ENCODE results near the gene PTGDS. TPM values are rescaled to one million over a fixed set of nuclear protein-coding genes. Genes with fewer than 3 reads are reported as not detected.

Gene PTGDS
- total RNA-seq, 1 donor from 2014 or later = not detected

DNA sequence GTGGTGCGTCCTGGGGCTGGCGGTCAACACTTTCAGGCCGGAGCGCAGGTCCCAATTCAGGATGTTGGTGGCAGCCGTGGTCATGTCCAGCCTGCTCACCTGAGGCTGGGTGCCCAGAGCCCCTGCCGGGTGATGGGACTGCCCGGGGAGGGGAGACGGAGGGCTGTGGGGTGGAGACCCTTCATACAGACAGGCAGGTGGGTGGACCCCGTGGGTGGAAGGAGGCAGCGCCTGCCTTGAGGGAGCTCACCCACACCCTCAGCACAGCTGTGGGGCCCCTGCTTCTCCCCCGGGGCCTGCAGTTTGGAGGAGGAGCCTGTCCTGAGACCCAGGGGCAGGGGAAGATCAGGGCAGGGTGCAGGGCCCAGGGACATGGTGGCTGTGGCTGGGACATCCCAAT lies 6.9 kb upstream of the PTGDS start:
- TF ChIP-seq, protein P1, sequence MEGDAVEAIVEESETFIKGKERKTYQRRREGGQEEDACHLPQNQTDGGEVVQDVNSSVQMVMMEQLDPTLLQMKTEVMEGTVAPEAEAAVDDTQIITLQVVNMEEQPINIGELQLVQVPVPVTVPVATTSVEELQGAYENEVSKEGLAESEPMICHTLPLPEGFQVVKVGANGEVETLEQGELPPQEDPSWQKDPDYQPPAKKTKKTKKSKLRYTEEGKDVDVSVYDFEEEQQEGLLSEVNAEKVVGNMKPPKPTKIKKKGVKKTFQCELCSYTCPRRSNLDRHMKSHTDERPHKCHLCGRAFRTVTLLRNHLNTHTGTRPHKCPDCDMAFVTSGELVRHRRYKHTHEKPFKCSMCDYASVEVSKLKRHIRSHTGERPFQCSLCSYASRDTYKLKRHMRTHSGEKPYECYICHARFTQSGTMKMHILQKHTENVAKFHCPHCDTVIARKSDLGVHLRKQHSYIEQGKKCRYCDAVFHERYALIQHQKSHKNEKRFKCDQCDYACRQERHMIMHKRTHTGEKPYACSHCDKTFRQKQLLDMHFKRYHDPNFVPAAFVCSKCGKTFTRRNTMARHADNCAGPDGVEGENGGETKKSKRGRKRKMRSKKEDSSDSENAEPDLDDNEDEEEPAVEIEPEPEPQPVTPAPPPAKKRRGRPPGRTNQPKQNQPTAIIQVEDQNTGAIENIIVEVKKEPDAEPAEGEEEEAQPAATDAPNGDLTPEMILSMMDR (IDR thresholded peaks at IDR 0.05) = no peak
- peaks cover 11% of the 10 kb centered on the region for H3K27me3 Mint-ChIP-seq
- H3K4me3 Mint-ChIP-seq = no peak overlapping the region
- H3K9me3 Mint-ChIP-seq = no peaks in the 10 kb centered on the region
- no peak overlapping the region for H3K27ac Mint-ChIP-seq
- DNase-seq (no peak), ATAC-seq (ENCODE audit: low read depth) (no peak)
- peaks cover 9% of the 10 kb centered on the region for H3K4me1 Mint-ChIP-seq
- ChIA-PET CTCF (no interaction called here), POLR2A (no interaction called here)
- H3K36me3 Mint-ChIP-seq (ENCODE audit: low read depth) = no peaks in the 10 kb centered on the region
- intact Hi-C loops (cut with micrococcal nuclease) = no loop called here

DNA sequence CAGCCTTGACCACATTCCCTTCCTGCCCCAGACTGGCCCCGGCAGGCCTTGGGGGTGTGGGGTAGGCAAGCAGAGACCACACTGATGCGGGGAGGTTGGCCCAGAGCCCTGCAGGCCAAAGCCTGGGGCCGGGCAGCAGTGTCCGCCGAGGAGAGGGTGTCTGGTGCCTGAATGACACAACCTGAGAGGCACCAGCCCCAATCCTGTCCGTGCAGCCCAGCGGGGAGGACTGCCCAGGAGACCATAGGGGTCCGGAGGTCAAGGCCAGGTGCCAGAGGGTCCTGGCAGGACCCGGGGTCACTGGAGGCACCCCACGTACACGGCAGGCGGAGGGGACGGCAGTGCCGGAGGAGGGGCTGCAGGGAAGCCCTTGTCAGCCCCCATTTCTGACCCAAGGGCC lies 5.6 kb upstream of the PTGDS start:
- no peaks in the 10 kb centered on the region for H3K4me1 Mint-ChIP-seq
- H3K9me3 Mint-ChIP-seq = no peaks in the 10 kb centered on the region
- no peaks in the 10 kb centered on the region for H3K36me3 Mint-ChIP-seq (ENCODE audit: low read depth)
- TF ChIP-seq, protein P1 (IDR thresholded peaks at IDR 0.05) = no peak
- ATAC-seq (ENCODE audit: low read depth) (no peak), DNase-seq (no peak)
- ChIA-PET CTCF (interaction anchor here (1.4 kb wide), 1 partner anchor 21 kb away, joined by 3 read pairs; no protein-coding TSS in a partner anchor), POLR2A (no interaction called here)
- H3K27ac Mint-ChIP-seq = no peak overlapping the region
- intact Hi-C loops (cut with micrococcal nuclease) = no loop called here
- no peak overlapping the region for H3K4me3 Mint-ChIP-seq
- peaks cover 9% of the 10 kb centered on the region for H3K27me3 Mint-ChIP-seq

DNA sequence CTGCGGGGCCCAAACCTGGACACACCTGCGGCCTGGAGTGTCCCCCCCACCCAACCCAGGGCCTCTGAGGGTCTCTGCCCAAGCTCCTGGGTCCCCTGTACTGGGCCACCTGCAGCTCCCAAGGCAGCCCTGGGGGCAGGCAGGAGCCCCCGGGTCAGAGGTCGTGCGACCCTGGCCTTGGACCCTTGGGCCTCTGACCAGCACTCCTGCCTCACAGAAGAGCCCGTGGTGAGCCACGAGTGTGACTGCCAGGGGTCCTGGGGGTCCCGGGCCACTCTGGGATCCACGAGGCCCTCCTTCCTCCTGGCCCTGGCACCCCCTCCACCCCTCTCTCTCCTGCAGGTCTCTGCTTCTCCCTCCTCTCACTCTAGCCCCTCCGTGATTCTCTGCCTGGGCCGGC lies 5.0 kb upstream of the PTGDS start:
- no peak for ATAC-seq (ENCODE audit: low read depth)
- H3K36me3 Mint-ChIP-seq (ENCODE audit: low read depth) = no peaks in the 10 kb centered on the region
- CTCF ChIA-PET = interaction anchor here (1.4 kb wide), 1 partner anchor 21 kb away, joined by 3 read pairs; no protein-coding TSS in a partner anchor
- H3K4me3 Mint-ChIP-seq = no peak overlapping the region
- H3K27ac Mint-ChIP-seq = no peak overlapping the region
- H3K27me3 Mint-ChIP-seq = peaks cover 12% of the 10 kb centered on the region
- H3K9me3 Mint-ChIP-seq = no peaks in the 10 kb centered on the region
- POLR2A ChIA-PET = no interaction called here
- intact Hi-C loops (cut with micrococcal nuclease) = no loop called here
- no peak for DNase-seq
- TF ChIP-seq, protein P1 (IDR thresholded peaks at IDR 0.05) = no peak
- no peaks in the 10 kb centered on the region for H3K4me1 Mint-ChIP-seq

DNA sequence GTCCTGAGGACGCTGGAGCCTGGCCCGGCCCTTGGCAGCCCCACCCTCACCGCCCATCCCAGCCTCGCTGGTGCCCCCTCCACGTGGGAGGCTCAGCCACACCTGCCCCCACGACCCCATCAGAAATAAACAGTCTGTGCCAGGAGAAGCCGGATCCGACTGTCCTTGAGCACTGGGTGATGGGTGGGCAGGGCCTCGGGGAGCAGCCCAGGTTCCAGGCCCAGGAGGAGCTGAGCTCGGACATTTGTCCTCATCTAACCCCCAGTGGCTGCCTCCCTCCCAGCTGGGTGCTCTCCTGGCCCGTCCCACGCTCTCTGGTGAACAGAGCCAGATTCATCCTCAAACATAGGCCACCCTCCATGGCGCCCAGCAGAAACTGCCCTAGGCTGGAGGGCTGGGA lies 4.6 kb upstream of the PTGDS start:
- POLR2A ChIA-PET = no interaction called here
- CTCF ChIA-PET = no interaction called here
- ATAC-seq (ENCODE audit: low read depth) = no peak
- Mint-ChIP-seq H3K27ac (no peak overlapping the region), H3K4me1 (no peaks in the 10 kb centered on the region), H3K27me3 (peaks cover 14% of the 10 kb centered on the region), H3K36me3 (ENCODE audit: low read depth) (no peaks in the 10 kb centered on the region), H3K9me3 (no peaks in the 10 kb centered on the region), H3K4me3 (no peak overlapping the region)
- no peak for DNase-seq
- intact Hi-C loops (cut with micrococcal nuclease) = no loop called here
- TF ChIP-seq, protein P1 (IDR thresholded peaks at IDR 0.05) = no peak

DNA sequence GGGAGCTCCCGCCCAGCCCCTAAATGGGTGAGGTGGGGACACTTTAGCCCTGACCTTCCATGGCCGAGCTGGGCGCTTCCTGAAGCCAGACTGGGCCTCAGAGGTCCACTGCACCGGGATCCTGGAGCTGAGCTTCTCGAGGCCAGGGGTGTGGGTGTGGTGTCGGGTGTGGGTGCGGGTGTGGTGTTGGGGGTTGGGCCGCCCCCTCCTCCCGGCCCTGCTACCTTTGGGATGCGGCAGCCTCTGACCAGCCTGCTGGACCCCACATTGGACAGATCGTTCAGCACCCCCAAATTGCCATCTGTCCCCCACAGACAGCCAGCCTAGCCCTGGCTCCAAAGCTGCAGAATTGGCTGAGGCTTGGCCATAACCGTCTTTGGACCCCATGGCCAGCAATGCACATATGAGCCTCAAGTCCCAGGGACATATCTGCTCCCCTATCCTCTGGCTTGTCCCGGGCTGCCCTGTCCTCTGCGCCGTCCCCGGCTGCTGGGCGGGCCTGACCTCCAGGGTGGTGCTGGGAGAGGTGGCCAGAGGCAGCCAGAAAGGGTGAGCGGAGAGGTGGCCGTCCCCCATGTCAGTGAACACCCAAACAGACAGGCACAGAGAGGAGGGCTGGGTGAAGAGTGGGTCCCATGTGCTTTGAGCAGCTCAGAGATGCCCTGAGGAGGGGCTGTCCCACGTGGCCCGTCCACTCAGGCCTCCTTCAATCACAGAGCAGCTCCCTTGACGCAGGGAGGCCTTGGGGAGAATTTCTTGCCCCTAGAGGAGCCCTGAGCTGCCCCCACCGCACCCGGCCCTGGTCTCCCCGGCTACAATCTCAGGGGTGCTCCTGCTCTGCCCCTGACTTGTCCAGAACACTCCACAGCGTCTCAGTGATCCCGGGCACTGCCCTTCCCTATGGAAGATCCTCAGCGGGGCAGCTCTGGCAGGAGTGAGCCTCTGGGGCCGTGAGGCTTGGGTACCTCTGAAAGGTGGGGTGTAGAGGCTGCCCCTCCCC lies 3.4 kb upstream of the PTGDS start:
- no peaks in the 10 kb centered on the region for H3K9me3 Mint-ChIP-seq
- POLR2A ChIA-PET = no interaction called here
- H3K27ac Mint-ChIP-seq = no peak overlapping the region

More for the DNA sequence above, 3.4 kb upstream of the PTGDS start:
- H3K4me3 Mint-ChIP-seq = no peak overlapping the region
- intact Hi-C loops (cut with micrococcal nuclease) = no loop called here
- TF ChIP-seq, protein P1 (IDR thresholded peaks at IDR 0.05) = no peak
- H3K4me1 Mint-ChIP-seq = no peaks in the 10 kb centered on the region
- H3K36me3 Mint-ChIP-seq (ENCODE audit: low read depth) = no peaks in the 10 kb centered on the region
- peaks cover 14% of the 10 kb centered on the region for H3K27me3 Mint-ChIP-seq
- no peak for DNase-seq
- CTCF ChIA-PET = interaction anchor here (1.7 kb wide), 1 partner anchor 62 kb away, joined by 3 read pairs; no protein-coding TSS in a partner anchor
- ATAC-seq (ENCODE audit: low read depth) = no peak
